Tibial artery (tissue), 4 donors: ENCODE measurements around the gene UTRN.

Source experiments
- DNase-seq, 2 donors: peaks; one replicate each; pipeline ENCODE4 v3.0.0-alpha.2; 2019
- H3K27ac ChIP-seq, 2 donors: fragments of 200-600 bp; sonication (generic) in 1 of 2; 1 replicate in 1 of 2; 2 replicates in 1 of 2; pipeline ENCODE4 v1.5.1; 2018 to 2019; ENCODE audit warnings: mild to moderate bottlenecking in 1 of 2
- H3K27me3 ChIP-seq, 2 donors: fragments of 200-600 bp; sonication (generic) in 1 of 2; one replicate each; pipeline versions ENCODE4 v1.5.1 to v1.6.0; 2016 to 2019
- H3K36me3 ChIP-seq, 3 donors: fragments of 200-600 bp; sonication (generic) in 2 of 3; one replicate each; pipeline ENCODE4 v1.5.1; 2016 to 2019; ENCODE audit warnings: mild to moderate bottlenecking in 2 of 3
- H3K4me1 ChIP-seq, 4 donors: fragments of 200-600 bp; sonication (generic) in 2 of 4; 1 replicate in 3 of 4; 2 replicates in 1 of 4; pipeline ENCODE4 v1.5.1; 2016 to 2019
- H3K4me3 ChIP-seq, 2 donors: fragments of 200-600 bp; sonication (generic) in 1 of 2; 1 replicate in 1 of 2; 2 replicates in 1 of 2; pipeline ENCODE4 v1.5.1; 2018 to 2019; ENCODE audit warnings: mild to moderate bottlenecking in 2 of 2
- H3K9me3 ChIP-seq, 3 donors: fragments of 200-600 bp; sonication (generic) in 1 of 3; one replicate each; pipeline ENCODE4 v1.5.1; 2016 to 2019
- intact Hi-C: fragments of 100-400 bp; cut with DNase I; formaldehyde crosslinking; loops from one replicate; pipeline ENCODE4 v1.15.0; 2023; ENCODE audit warnings: low total_unique reads
- TF ChIP-seq, protein P1 (sequence below), 2 experiments: fragments of 200-600 bp in 1 of 2; fragments of 450-650 bp in 1 of 2; IDR thresholded peaks; one replicate each; pipeline ENCODE4 v1.5.1; 2017 to 2019; ENCODE audit warnings: antibody characterized with exemption in 2 of 2, mild to moderate bottlenecking in 1 of 2, moderate library complexity in 1 of 2

UTRN gene

GRCh38 chr6:144314562-144314961 is 29.4 kb downstream of the UTRN start:
- H3K4me3 ChIP-seq, result no peak overlapping the region
- TF ChIP-seq, protein P1, sequence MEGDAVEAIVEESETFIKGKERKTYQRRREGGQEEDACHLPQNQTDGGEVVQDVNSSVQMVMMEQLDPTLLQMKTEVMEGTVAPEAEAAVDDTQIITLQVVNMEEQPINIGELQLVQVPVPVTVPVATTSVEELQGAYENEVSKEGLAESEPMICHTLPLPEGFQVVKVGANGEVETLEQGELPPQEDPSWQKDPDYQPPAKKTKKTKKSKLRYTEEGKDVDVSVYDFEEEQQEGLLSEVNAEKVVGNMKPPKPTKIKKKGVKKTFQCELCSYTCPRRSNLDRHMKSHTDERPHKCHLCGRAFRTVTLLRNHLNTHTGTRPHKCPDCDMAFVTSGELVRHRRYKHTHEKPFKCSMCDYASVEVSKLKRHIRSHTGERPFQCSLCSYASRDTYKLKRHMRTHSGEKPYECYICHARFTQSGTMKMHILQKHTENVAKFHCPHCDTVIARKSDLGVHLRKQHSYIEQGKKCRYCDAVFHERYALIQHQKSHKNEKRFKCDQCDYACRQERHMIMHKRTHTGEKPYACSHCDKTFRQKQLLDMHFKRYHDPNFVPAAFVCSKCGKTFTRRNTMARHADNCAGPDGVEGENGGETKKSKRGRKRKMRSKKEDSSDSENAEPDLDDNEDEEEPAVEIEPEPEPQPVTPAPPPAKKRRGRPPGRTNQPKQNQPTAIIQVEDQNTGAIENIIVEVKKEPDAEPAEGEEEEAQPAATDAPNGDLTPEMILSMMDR (IDR thresholded peaks at IDR 0.05), result no peak
- H3K9me3 ChIP-seq, result no peaks in the 10 kb centered on the region
- H3K36me3 ChIP-seq, result peaks cover 0 to 8% (median 2%) of the 10 kb centered on the region in 3 donors
- H3K27ac ChIP-seq, result peak overlapping the region; percentile 73 to 77
- peaks cover 0 to 79% (median 48%) of the 10 kb centered on the region in 4 donors for H3K4me1 ChIP-seq
- no peaks in the 10 kb centered on the region for H3K27me3 ChIP-seq
- DNase-seq, result no peak
- intact Hi-C loops, result no loop called here

- DNase-seq, result peak in 1 of 2 donors; percentile 30
- peak overlapping the region; percentile 73 to 77 for H3K27ac ChIP-seq
- intact Hi-C loops, result no loop called here
Observed at GRCh38 chr6:144315226-144315980, 30.3 kb downstream of the UTRN start.

DNA sequence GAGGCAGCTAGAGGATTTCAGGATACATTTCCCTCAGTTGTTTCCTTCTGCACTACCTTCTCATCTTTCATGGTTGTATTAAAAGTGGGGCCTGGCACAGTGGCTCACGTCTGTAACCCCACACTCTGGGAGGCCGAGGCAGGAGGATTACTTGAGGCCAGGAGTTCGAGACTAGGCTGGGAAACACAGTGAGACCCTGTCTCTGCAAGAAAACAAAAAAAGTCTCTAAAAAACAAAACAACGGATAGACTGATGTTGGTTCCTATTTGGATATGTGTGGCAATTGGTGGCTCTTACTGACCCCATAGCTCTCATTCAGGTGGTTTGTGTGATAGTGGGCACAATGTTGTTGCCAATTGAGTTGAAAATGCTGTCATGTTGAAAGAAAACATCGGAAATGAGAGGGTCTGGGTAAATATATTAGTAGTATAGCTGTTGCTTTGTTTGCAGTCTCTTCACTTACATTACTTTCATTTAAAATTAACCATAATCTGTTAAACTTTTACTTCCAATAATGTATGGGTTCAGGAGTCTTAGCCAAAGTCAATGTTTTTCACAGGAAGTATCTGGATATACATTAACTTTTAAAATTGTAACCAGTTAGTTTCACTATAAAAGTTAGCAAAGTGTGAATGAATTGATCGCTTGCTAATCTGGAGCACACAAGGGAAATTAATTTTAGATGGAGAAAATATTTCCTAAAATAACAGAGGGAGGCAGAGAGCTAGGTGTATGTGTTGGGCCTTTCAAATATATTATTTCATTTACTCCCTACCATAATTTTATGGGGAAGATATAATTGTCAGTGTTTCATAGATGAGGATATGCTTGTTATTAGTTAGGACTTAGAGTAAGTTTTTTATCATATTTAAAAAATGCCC is 31.1 kb downstream of the UTRN start:
- Histone ChIP-seq H3K4me3 (no peak overlapping the region), H3K36me3 (no peaks in the 10 kb centered on the region), H3K27ac (peak overlapping the region; percentile 73 to 77), H3K9me3 (no peaks in the 10 kb centered on the region), H3K27me3 (no peaks in the 10 kb centered on the region), H3K4me1 (peaks cover 0 to 92% (median 48%) of the 10 kb centered on the region in 4 donors)
- DNase-seq, result no peak
- intact Hi-C loops, result no loop called here
- TF ChIP-seq, protein P1 (IDR thresholded peaks at IDR 0.05), result no peak

More at GRCh38 chr6:144315226-144315980, 30.3 kb downstream of the UTRN start:
- H3K4me3 ChIP-seq, result no peak overlapping the region
- TF ChIP-seq, protein P1 (IDR thresholded peaks at IDR 0.05), result no peak
- H3K27me3 ChIP-seq, result no peaks in the 10 kb centered on the region
- H3K4me1 ChIP-seq, result peaks cover 0 to 88% (median 50%) of the 10 kb centered on the region in 4 donors
- no peaks in the 10 kb centered on the region for H3K36me3 ChIP-seq
- H3K9me3 ChIP-seq, result no peaks in the 10 kb centered on the region

DNA sequence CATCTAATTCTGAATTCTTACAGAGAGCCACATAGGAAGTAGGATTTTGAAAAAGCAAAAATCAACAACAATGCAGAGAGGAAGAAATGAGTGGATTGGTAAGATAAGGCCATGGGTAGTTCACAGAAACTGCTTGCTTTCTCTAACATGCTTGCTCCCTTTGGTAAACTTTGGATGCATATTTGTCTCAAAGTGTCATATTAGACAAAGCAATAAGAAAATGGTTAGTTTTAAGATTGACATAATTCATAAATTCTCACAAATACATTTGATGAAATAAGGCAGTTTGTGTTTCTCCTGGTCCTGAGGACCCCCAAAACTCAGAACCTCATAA is 31.7 kb downstream of the UTRN start:
- Histone ChIP-seq H3K9me3 (no peaks in the 10 kb centered on the region), H3K27ac (peak overlapping the region; percentile 11 to 73), H3K36me3 (no peaks in the 10 kb centered on the region), H3K4me1 (peaks cover 0 to 95% (median 48%) of the 10 kb centered on the region in 4 donors), H3K4me3 (no peak overlapping the region), H3K27me3 (no peaks in the 10 kb centered on the region)
- no peak for DNase-seq
- intact Hi-C loops, result no loop called here
- TF ChIP-seq, protein P1 (IDR thresholded peaks at IDR 0.05), result no peak

GRCh38 chr6:144317736-144318135 is 32.6 kb downstream of the UTRN start:
- Histone ChIP-seq H3K4me3 (no peak overlapping the region), H3K4me1 (peaks cover 0 to 100% (median 52%) of the 10 kb centered on the region in 4 donors), H3K36me3 (no peaks in the 10 kb centered on the region), H3K27me3 (no peaks in the 10 kb centered on the region), H3K27ac (peak overlapping the region; percentile 11 to 73), H3K9me3 (no peaks in the 10 kb centered on the region)
- no peak for DNase-seq
- TF ChIP-seq, protein P1 (IDR thresholded peaks at IDR 0.05), result no peak
- intact Hi-C loops, result no loop called here
